Ovary (tissue), 9 donors: ENCODE results near the gene TTLL12. TPM values are rescaled to one million over a fixed set of nuclear protein-coding genes. Genes with fewer than 3 reads are reported as not detected.

ENCODE experiments used
- DNase-seq, 5 donors: peaks; one replicate each; pipeline ENCODE4 v3.0.0-alpha.2; 2019 to 2020
- H3K27ac ChIP-seq, 2 donors: fragments of 200-600 bp; one replicate each; pipeline versions ENCODE4 v1.5.1 to v1.8.0; 2019 to 2022
- H3K27me3 ChIP-seq: fragments of 200-600 bp; one replicate; pipeline ENCODE4 v1.8.0; 2022
- H3K36me3 ChIP-seq: fragments of 200-600 bp; sonication (generic); one replicate; pipeline ENCODE4 v1.5.1; 2019
- H3K4me1 ChIP-seq: one replicate; pipeline ENCODE4 v1.8.1; 2013; ENCODE audit warnings: mild to moderate bottlenecking, moderate library complexity; ENCODE audit not compliant: insufficient read depth
- H3K4me3 ChIP-seq: fragments of 200-600 bp; sonication (generic); one replicate; pipeline ENCODE4 v1.5.1; 2017
- H3K9me3 ChIP-seq, 2 donors: fragments of 200-600 bp in 1 of 2; sonication (generic) in 1 of 2; one replicate each; pipeline versions ENCODE4 v1.5.1 to v1.8.1; 2013 to 2019; ENCODE audit warnings: mild to moderate bottlenecking in 1 of 2, moderate library complexity in 1 of 2
- EP300 ChIP-seq: sonication (generic); formaldehyde crosslinking; IDR thresholded peaks from one replicate; pipeline ENCODE4 v1.6.1; 2017; ENCODE audit warnings: antibody characterized with exemption
- POLR2A ChIP-seq: fragments of 450-650 bp; IDR thresholded peaks from one replicate; pipeline ENCODE4 v1.6.1; 2017; ENCODE audit warnings: antibody characterized with exemption, mild to moderate bottlenecking, moderate library complexity
- whole genome bisulfite sequencing, 3 donors: extraction: QIAGEN DNeasy Blood & Tissue Kit in 1 of 3; methylation state at CpG; one replicate each; pipeline versions ENCODE4 v1.1.5 to v1.1.7; 2013 to 2017; 5-methylcytosine and 5-hydroxymethylcytosine counted together
- intact Hi-C, 4 donors: fragments of 100-400 bp; cut with DNase I; formaldehyde crosslinking; loops; one replicate each; pipeline versions ENCODE4 v1.11.0 to v1.15.1; 2022 to 2023
- polyA plus RNA-seq, 2 donors: library from polyadenylated mRNA; stranded (reverse); fragments of 200-250 nt in 1 of 2; fragments of 350-450 nt in 1 of 2; fragmentation: Illumina TruSeq in 1 of 2; extraction: RNeasy Lipid Tissue Mini Kit (QIAGEN cat#74804) in 1 of 2; gene quantifications; one replicate each; pipeline ENCODE4 v1.2.3, GENCODE V29; 2013 to 2014
- total RNA-seq, 7 donors: library from RNA; depleted of rRNA in 2 of 7; stranded (reverse); fragments of >200 nt in 2 of 7; fragmentation: NEBNext Ultra II Directional in 3 of 7; extraction: Animal tissue kit (Norgen Biotek cat#: 25700) in 3 of 7; gene quantifications; one replicate each; pipeline versions ENCODE4 v1.1.0 to v1.2.4, GENCODE V29; 2016 to 2023
- TF ChIP-seq, protein P1 (sequence below), 3 donors: fragments of 450-650 bp in 2 of 3; fragments of 200-600 bp in 1 of 3; IDR thresholded peaks; one replicate each; pipeline versions ENCODE4 v1.5.1 to v1.8.0; 2016 to 2022; ENCODE audit warnings: antibody characterized with exemption in 3 of 3, mild to moderate bottlenecking in 1 of 3
- donor health status: DM: no; HTN: no; CAD: no; lungs with moderate emphysema.
- donor health status: DM: no; HTN: no; CAD: no.
- donor health status: Bipolar disorder and iron deficiency.
- donor health status: DM: yes; HTN: yes; CAD: no.
- donor health status: DM: no; HTN: no; CAD: no.
- donor health status: DM: yes; HTN: yes; CAD: no.

The TTLL12 gene
- total and polyA plus RNA-seq, 9 donors: 5.8 to 68.4 (median 41.1) TPM

DNA sequence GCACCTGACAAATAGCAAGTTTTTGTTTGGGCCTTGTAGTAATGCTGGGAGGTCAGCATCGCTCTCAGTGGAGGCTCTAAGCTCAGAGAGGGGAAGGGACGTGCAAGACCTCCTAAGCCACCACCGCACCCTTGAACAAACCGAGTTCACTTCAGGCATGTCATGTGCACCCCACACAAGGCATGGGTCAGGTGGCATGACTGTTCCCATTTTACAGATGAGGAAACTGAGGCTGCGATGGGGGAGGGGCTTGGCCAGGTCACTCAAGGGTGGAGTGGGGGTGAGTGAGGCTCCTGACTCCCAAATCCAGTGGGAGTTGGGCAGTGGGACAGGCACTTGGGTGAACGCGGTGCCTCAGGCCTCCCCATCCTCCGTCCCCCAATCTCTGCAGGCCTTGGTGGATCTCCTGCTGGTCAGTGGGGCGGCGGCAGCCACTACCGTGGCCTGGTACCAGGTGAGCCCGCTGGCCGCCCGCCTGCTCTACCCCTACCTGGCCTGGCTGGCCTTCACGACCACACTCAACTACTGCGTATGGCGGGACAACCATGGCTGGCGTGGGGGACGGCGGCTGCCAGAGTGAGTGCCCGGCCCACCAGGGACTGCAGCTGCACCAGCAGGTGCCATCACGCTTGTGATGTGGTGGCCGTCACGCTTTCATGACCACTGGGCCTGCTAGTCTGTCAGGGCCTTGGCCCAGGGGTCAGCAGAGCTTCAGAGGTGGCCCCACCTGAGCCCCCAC is 24.4 kb downstream of the TTLL12 start:
- peak in 1 of 5 donors; percentile 51 for DNase-seq
- Histone ChIP-seq H3K4me3 (no peak overlapping the region), H3K9me3 (no peaks in the 10 kb centered on the region), H3K36me3 (no peaks in the 10 kb centered on the region), H3K27me3 (no peaks in the 10 kb centered on the region), H3K27ac (peak overlapping the region in 1 of 2 donors; percentile 56), H3K4me1 (peaks cover 13% of the 10 kb centered on the region)
- TF ChIP-seq EP300: no peak
- TF ChIP-seq, protein P1, sequence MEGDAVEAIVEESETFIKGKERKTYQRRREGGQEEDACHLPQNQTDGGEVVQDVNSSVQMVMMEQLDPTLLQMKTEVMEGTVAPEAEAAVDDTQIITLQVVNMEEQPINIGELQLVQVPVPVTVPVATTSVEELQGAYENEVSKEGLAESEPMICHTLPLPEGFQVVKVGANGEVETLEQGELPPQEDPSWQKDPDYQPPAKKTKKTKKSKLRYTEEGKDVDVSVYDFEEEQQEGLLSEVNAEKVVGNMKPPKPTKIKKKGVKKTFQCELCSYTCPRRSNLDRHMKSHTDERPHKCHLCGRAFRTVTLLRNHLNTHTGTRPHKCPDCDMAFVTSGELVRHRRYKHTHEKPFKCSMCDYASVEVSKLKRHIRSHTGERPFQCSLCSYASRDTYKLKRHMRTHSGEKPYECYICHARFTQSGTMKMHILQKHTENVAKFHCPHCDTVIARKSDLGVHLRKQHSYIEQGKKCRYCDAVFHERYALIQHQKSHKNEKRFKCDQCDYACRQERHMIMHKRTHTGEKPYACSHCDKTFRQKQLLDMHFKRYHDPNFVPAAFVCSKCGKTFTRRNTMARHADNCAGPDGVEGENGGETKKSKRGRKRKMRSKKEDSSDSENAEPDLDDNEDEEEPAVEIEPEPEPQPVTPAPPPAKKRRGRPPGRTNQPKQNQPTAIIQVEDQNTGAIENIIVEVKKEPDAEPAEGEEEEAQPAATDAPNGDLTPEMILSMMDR (IDR thresholded peaks at IDR 0.05): no peak
- no peak for TF ChIP-seq POLR2A
- WGBS, 3 donors: 94 to 96% (median 95%) methylated on average over 23 to 24 of the region's 24 CpGs
- intact Hi-C loops: no loop called here

DNA sequence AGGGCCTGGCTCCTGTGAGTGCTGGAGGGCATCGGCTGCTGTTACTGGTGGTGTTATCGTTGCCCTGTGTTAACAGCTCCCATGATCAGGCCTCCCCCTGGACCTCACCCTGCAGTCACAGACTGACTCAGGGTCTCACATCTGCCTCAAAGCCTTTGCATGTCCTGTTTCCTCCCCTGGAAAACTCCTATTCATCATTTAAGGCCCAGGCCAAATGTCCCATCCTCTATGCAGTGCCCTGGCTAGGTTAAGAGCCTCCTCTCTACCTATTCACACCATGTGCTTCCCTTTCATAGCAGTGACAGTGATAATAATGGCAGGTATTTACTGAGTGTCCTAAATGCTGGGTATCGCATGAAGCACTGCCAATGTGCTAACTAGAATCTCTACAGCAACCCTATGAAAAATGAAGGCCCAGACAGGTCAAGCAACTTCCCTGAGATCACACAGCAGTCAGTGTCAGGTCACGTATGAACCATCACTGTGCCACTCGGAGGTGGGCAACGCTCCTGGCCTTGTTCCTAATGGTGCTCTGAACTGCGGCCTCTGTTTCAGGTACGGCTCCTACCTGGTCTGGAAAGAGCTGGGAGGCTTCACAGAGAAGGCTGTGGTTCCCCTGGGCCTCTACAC is 26.3 kb downstream of the TTLL12 start:
- WGBS, 3 donors: 91 to 94% (median 92%) methylated on average over 8 of the region's 8 CpGs
- Histone ChIP-seq H3K27me3 (no peaks in the 10 kb centered on the region), H3K27ac (no peak overlapping the region), H3K36me3 (no peaks in the 10 kb centered on the region), H3K4me1 (peaks cover 13% of the 10 kb centered on the region), H3K4me3 (no peak overlapping the region), H3K9me3 (no peaks in the 10 kb centered on the region)
- TF ChIP-seq, protein P1 (IDR thresholded peaks at IDR 0.05): no peak
- TF ChIP-seq EP300 (no peak), POLR2A (no peak)
- DNase-seq: no peak
- intact Hi-C loops: no loop called here

DNA sequence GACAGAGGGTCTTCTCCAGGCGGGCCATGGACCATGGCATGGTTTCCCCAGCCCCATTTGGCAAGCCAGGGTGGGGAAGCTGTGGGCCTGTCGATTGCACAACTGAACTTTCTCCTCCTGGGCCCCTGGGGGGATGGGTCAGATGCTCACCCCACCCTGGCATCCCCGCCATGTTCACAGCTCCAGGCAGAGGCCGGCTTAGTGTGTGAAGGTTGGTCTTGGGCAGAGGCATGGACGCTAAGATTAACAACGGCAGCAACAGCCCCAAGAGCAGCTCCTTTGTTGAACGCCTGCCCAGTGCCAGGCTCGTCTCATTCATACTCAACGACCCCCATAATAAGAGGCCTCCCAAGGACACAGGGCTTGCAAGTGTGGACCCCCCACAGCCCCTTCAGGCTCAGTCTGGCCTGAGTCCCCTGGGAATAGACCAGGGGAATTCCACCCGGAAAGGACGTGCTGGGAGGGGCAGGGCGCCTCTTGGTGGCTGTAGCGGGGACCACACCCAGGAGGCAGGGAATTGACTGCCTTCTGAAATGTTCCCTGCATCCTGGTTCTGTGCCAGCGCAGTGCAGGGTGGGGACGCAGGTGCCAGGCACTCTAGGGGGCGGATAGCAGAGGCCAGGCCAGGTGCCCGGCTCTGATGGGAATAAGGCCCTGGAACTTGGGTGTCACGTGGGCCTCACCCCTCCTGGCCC is 27.3 kb downstream of the TTLL12 start:
- TF ChIP-seq, protein P1 (IDR thresholded peaks at IDR 0.05): no peak
- TF ChIP-seq EP300 (no peak), POLR2A (no peak)

DNA sequence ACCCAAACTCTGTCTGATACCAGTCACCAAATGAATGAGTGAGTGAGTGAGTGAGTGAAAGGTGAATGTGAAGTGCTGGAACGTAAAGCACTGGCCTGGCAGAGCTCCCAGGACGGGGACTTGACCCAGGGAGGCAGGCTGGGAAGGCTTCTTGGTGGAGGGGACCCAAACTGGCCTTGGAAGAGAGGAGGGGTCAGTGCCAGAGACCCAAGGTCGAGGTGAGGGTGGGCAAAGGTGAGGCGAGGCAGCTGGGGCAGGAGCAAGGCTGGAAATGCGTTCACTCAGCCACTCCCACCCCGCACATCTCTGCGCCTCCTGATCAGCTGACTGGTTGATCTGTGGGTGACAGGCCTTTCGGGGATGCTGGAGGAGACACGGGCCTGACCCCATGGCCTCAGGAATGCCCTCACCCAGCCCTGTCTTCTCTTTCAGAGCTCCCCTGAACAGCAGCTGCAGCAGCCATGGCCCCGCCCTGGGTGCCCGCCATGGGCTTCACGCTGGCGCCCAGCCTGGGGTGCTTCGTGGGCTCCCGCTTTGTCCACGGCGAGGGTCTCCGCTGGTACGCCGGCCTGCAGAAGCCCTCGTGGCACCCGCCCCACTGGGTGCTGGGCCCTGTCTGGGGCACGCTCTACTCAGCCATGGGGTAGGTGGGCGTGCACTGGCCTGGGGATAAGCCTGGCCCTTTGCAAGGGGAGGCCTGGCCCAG is 28.0 kb downstream of the TTLL12 start:
- no peaks in the 10 kb centered on the region for H3K36me3 ChIP-seq
- no peak overlapping the region for H3K4me3 ChIP-seq
- H3K9me3 ChIP-seq: no peaks in the 10 kb centered on the region
- intact Hi-C loops: no loop called here
- no peak for DNase-seq
- WGBS, 3 donors: 83 to 91% (median 87%) methylated on average over 17 to 24 of the region's 24 CpGs
- TF ChIP-seq EP300: no peak
- no peak for TF ChIP-seq POLR2A
- TF ChIP-seq, protein P1 (IDR thresholded peaks at IDR 0.05): no peak
- H3K27me3 ChIP-seq: no peaks in the 10 kb centered on the region
- H3K4me1 ChIP-seq: peaks cover 8% of the 10 kb centered on the region
- H3K27ac ChIP-seq: no peak overlapping the region

More for the DNA sequence above, 27.3 kb downstream of the TTLL12 start:
- no peaks in the 10 kb centered on the region for H3K27me3 ChIP-seq
- H3K27ac ChIP-seq: no peak overlapping the region
- H3K4me1 ChIP-seq: peaks cover 13% of the 10 kb centered on the region
- intact Hi-C loops: no loop called here
- H3K4me3 ChIP-seq: no peak overlapping the region
- H3K9me3 ChIP-seq: no peaks in the 10 kb centered on the region
- WGBS, 3 donors: 71 to 74% (median 74%) methylated on average over 15 to 18 of the region's 18 CpGs
- no peaks in the 10 kb centered on the region for H3K36me3 ChIP-seq
- no peak for DNase-seq
